Activated naive CD8-positive, alpha-beta T cell treated with anti-CD3 and anti-CD28 coated beads, Interleukin-2, amount 10 ng/mL, durations not matched to agents 7 days and 5 days (primary cell): ENCODE results near the gene PPP4R2. TPM values are rescaled to one million over a fixed set of nuclear protein-coding genes. Genes with fewer than 3 reads are reported as not detected.
"Not testable (repeated sequence)": the region's sequence is repeated elsewhere in the genome, so short reads cannot be mapped to it uniquely, and the experiment has no call there.

Experiments
- ATAC-seq: fragments of 150-1000 bp; cut with Tn5 transposase; one replicate; pipeline ENCODE4 v1.10.0; 2021; ENCODE audit warnings: low read depth, moderate library complexity
- POLR2A ChIA-PET: fragments of 350-600 bp; sonication (Branson Sonifier 250); formaldehyde crosslinking; loops from one replicate; lab custom pipeline; 2021; ENCODE audit warnings: antibody characterized with exemption; lab: Charles Lee
- DNase-seq: peaks from one replicate; pipeline ENCODE4 v3.0.0; 2021
- H3K27ac Mint-ChIP-seq: one replicate; pipeline ENCODE4 v1.8.0; 2022; ENCODE audit warnings: mild to moderate bottlenecking, mixed read lengths
- H3K27me3 Mint-ChIP-seq: one replicate; pipeline ENCODE4 v1.8.0; 2022; ENCODE audit warnings: mild to moderate bottlenecking, moderate library complexity, mixed read lengths
- H3K36me3 Mint-ChIP-seq: one replicate; pipeline ENCODE4 v1.8.0; 2021; ENCODE audit warnings: mild to moderate bottlenecking, mixed read lengths
- H3K4me1 Mint-ChIP-seq: one replicate; pipeline ENCODE4 v1.8.0; 2021; ENCODE audit warnings: mixed read lengths
- H3K4me3 Mint-ChIP-seq: one replicate; pipeline ENCODE4 v1.8.0; 2022; ENCODE audit warnings: mild to moderate bottlenecking, moderate library complexity, mixed read lengths
- H3K9me3 Mint-ChIP-seq: one replicate; pipeline ENCODE4 v1.8.0; 2021; ENCODE audit warnings: mixed read lengths
- total RNA-seq, 2 experiments: library from RNA; stranded (reverse); gene quantifications; one replicate each; pipeline ENCODE4 v1.2.3, GENCODE V29; 2021

The PPP4R2 gene
- total RNA-seq, 2 experiments from 2014 or later, result 66.3 to 72.0 TPM

- ATAC-seq (no peak), DNase-seq (no peak)
- H3K4me1 Mint-ChIP-seq, result peaks cover 10% of the 10 kb centered on the region
- H3K9me3 Mint-ChIP-seq, result no peaks in the 10 kb centered on the region
- POLR2A ChIA-PET, result no interaction called here
- no peaks in the 10 kb centered on the region for H3K36me3 Mint-ChIP-seq
- no peaks in the 10 kb centered on the region for H3K27me3 Mint-ChIP-seq
- no peak overlapping the region for H3K4me3 Mint-ChIP-seq
- H3K27ac Mint-ChIP-seq, result no peak overlapping the region
Measured at GRCh38 chr3:73046195-73046594, 49.6 kb downstream of the PPP4R2 start.

- DNase-seq, result no peak
- Mint-ChIP-seq H3K4me1 (peaks cover 6% of the 10 kb centered on the region), H3K4me3 (no peak overlapping the region), H3K36me3 (peaks cover 1% of the 10 kb centered on the region), H3K9me3 (no peaks in the 10 kb centered on the region), H3K27me3 (no peaks in the 10 kb centered on the region), H3K27ac (no peak overlapping the region)
- no peak for ATAC-seq
- POLR2A ChIA-PET, result no interaction called here
Measured at GRCh38 chr3:73049319-73049718, 52.7 kb downstream of the PPP4R2 start.

GRCh38 chr3:73052857-73053256 is 56.2 kb downstream of the PPP4R2 start:
- DNase-seq (no peak), ATAC-seq (no peak)
- H3K27me3 Mint-ChIP-seq, result no peaks in the 10 kb centered on the region
- no peak overlapping the region for H3K4me3 Mint-ChIP-seq
- H3K9me3 Mint-ChIP-seq, result no peaks in the 10 kb centered on the region
- H3K4me1 Mint-ChIP-seq, result peaks cover 6% of the 10 kb centered on the region
- POLR2A ChIA-PET, result no interaction called here
- no peak overlapping the region for H3K27ac Mint-ChIP-seq
- peaks cover 1% of the 10 kb centered on the region for H3K36me3 Mint-ChIP-seq

DNA sequence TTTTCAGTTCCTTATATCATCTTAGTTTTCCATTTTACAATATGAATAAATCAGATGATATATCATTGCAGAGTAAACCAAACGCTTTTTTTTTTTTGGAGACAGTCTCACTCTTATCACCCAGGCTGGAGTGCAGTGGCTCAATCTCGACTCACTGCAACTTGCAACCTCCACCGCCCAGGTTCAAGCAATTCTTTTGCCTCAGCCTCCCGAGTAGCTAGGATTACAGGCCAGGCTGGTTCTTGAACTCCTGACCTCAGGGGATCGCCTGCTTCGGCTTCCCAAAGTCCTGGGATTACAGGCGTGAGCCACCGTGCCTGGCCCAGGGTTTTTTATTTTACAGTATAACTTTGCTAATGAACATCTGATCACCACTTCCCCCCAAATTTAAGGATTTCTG is 59.0 kb downstream of the PPP4R2 start:
- no peak overlapping the region for H3K27ac Mint-ChIP-seq
- no peaks in the 10 kb centered on the region for H3K9me3 Mint-ChIP-seq
- H3K27me3 Mint-ChIP-seq, result no peaks in the 10 kb centered on the region
- no peak for DNase-seq
- peaks cover 1% of the 10 kb centered on the region for H3K36me3 Mint-ChIP-seq
- ATAC-seq, result no peak
- POLR2A ChIA-PET, result no interaction called here
- H3K4me3 Mint-ChIP-seq, result no peak overlapping the region
- H3K4me1 Mint-ChIP-seq, result peaks cover 7% of the 10 kb centered on the region

- Mint-ChIP-seq H3K4me3 (no peak overlapping the region), H3K27me3 (no peaks in the 10 kb centered on the region), H3K4me1 (peaks cover 7% of the 10 kb centered on the region), H3K27ac (no peak overlapping the region), H3K36me3 (peaks cover 1% of the 10 kb centered on the region), H3K9me3 (no peaks in the 10 kb centered on the region)
- POLR2A ChIA-PET, result interaction anchor here (0.8 to 1.1 kb wide), 2 partner anchors 56 to 246 kb away, joined by 3 read pairs; no protein-coding TSS in a partner anchor
- DNase-seq (no peak), ATAC-seq (no peak)
Measured at GRCh38 chr3:73056014-73056844, 59.6 kb downstream of the PPP4R2 start.

DNA sequence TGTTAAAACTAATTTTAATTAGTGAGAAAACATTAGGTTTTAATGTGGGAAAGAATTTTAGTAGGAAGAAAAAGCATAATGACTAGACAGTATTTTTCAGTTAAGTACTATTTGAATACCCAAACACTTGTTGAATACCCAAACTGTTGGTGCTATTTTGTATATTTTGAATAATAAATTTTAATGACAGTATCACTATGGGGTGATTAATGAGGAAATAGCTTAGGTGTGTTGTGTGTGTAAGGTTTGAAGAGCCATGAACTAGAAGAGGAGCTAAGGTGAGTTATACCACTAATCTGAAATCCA is 60.2 kb downstream of the PPP4R2 start:
- DNase-seq (no peak), ATAC-seq (no peak)
- Mint-ChIP-seq H3K27me3 (no peaks in the 10 kb centered on the region), H3K4me3 (no peak overlapping the region), H3K27ac (no peak overlapping the region), H3K36me3 (peaks cover 1% of the 10 kb centered on the region), H3K9me3 (no peaks in the 10 kb centered on the region), H3K4me1 (peaks cover 7% of the 10 kb centered on the region)
- POLR2A ChIA-PET, result interaction anchor here (0.8 to 1.1 kb wide), 2 partner anchors 57 to 245 kb away, joined by 3 read pairs; no protein-coding TSS in a partner anchor

DNA sequence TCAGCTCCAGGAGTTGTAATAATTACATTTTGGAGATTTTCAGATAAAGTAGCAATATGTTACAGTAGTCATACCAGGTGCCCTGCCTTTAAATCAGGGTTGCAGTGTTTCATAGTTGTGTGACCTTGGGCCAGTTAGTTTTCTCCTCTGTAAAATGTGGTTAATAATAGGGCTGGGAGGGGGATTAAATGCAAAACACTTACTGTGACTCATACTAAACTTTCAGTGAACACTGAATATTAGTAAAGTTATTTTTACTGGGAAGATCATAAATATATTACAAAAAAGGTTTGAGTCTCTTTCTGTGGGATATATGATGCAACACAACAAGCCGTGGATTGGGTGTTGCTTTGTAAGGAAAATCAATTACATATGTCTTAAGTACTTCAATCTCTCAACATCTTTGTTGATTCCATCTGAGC is 63.7 kb downstream of the PPP4R2 start:
- H3K36me3 Mint-ChIP-seq, result peaks cover 15% of the 10 kb centered on the region
- H3K4me3 Mint-ChIP-seq, result no peak overlapping the region
- no peak overlapping the region for H3K27ac Mint-ChIP-seq
- H3K27me3 Mint-ChIP-seq, result no peaks in the 10 kb centered on the region
- DNase-seq (no peak), ATAC-seq (no peak)
- H3K9me3 Mint-ChIP-seq, result no peaks in the 10 kb centered on the region
- POLR2A ChIA-PET, result no interaction called here
- peaks cover 7% of the 10 kb centered on the region for H3K4me1 Mint-ChIP-seq

DNA sequence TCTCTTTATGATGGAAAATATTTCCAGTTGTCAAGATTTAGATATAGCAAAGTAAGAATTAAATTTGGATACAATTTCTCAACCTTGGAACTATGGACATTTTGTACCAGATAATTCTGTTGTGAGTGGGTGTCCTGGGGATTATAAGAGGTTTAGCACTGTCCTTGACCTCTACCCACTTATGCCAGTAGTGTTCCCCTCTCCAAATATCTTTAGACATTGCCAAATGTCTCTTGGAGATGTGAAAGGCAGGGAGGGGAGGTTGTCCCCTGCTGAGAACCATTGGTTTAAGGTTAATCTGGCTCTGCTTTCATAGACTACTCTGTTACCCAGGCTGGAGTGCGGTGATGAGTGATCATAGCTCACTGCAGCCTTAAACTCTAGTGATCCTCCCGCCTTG is 64.8 kb downstream of the PPP4R2 start, which contains the start of gene EBLN2:
Gene EBLN2, plus strand, starts transcription at position 244 of the 400 bp plus-strand sequence. CDS start 423 bp downstream, outside the sequence.
- Mint-ChIP-seq H3K9me3 (no peaks in the 10 kb centered on the region), H3K4me1 (peaks cover 2% of the 10 kb centered on the region), H3K27ac (no peak within 1 kb of the TSS), H3K4me3 (no peak within 1 kb of the TSS), H3K36me3 (peaks cover 17% of the 10 kb centered on the region), H3K27me3 (no peaks in the 10 kb centered on the region)
- DNase-seq (no peak), ATAC-seq (no peak)
- POLR2A ChIA-PET, result no interaction called here

DNA sequence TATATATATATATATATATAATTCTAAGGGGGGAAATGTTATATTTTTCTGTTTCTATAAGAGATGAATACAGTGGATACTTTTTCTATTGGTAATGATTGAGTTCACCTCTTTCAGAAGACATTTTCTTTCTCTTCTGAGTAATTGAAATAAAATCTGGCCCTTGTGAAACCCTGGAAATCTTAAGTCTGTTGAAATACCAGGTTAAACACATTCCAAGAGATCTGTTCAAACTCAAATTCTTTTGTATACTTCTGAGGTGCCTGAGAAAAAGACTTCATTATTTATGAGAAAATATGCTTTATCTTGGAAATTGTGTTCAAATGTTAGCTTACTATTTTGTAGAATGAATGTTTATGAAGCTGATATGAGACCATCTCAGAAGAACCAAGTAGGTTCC is 69.6 kb downstream of the PPP4R2 start:
- ATAC-seq, DNase-seq, H3K9me3 Mint-ChIP-seq, H3K27me3 Mint-ChIP-seq, H3K4me1 Mint-ChIP-seq, H3K27ac Mint-ChIP-seq, H3K4me3 Mint-ChIP-seq, POLR2A ChIA-PET: not testable (repeated sequence)
- H3K36me3 Mint-ChIP-seq, result peaks cover 17% of the 10 kb centered on the region

DNA sequence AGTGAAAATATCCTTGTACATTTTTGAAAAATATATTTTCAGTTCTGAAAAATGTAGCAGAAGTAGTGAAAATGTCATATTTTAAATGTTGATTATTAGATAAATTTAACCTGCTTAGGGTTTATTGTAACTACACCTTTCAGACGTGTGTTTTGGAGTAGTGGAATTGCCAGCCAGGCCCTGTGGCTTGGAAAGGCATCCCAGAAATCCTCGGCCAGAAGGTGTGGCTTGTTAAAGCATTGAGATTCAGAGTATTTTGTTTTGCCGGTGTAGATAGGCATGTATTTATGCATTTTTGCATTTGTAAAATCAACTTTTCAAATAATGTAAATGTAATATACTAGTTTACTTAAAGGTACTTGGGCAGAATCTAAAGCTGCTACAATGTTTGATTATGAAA is 71.8 kb downstream of the PPP4R2 start:
- POLR2A ChIA-PET, result no interaction called here
- ATAC-seq (no peak), DNase-seq (no peak)
- Mint-ChIP-seq H3K4me1 (peaks cover 26% of the 10 kb centered on the region), H3K4me3 (no peak overlapping the region), H3K9me3 (no peaks in the 10 kb centered on the region), H3K27ac (no peak overlapping the region), H3K36me3 (peaks cover 11% of the 10 kb centered on the region), H3K27me3 (no peaks in the 10 kb centered on the region)

- POLR2A ChIA-PET, result no interaction called here
- Mint-ChIP-seq H3K27ac (no peak overlapping the region), H3K27me3 (no peaks in the 10 kb centered on the region), H3K9me3 (no peaks in the 10 kb centered on the region), H3K4me1 (peaks cover 29% of the 10 kb centered on the region), H3K4me3 (no peak overlapping the region), H3K36me3 (peaks cover 11% of the 10 kb centered on the region)
- no peak for ATAC-seq
- no peak for DNase-seq
Measured at GRCh38 chr3:73069187-73069586, 72.6 kb downstream of the PPP4R2 start.

DNA sequence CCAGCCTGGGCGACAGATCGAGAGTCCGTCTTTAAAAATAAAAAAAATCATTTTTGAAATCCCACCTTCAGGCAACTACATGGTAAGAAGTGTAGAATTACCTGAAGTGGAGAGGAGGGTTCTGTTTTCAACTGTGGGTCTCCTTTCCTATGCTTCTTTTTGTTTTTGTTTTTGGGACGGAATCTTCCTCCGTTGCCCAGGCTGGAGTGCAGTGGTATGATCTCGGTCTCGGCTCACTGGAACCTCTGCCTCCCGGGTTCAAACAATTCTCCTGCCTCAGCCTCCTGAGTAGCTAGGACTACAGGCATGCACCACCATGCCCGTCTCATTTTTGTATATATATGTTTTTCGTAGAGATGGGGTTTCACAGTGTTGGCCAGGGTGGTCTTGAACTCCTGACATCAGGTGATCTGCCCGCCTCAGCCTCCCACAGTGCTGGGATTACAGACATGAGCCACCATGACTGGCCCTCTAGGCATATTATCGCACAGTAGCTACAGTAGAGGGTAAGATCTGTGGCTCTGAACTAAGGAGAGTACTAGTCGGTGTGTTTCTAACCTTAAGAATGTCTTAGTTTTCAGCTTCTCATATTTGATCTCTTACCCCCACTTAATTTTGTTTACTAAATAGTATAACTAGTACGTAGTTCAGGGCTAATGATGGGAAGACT is 73.3 kb downstream of the PPP4R2 start:
- Mint-ChIP-seq H3K4me3 (no peak overlapping the region), H3K4me1 (peaks cover 33% of the 10 kb centered on the region), H3K36me3 (peaks cover 6% of the 10 kb centered on the region), H3K9me3 (no peaks in the 10 kb centered on the region), H3K27ac (no peak overlapping the region), H3K27me3 (no peaks in the 10 kb centered on the region)
- POLR2A ChIA-PET, result no interaction called here
- DNase-seq (no peak), ATAC-seq (no peak)

DNA sequence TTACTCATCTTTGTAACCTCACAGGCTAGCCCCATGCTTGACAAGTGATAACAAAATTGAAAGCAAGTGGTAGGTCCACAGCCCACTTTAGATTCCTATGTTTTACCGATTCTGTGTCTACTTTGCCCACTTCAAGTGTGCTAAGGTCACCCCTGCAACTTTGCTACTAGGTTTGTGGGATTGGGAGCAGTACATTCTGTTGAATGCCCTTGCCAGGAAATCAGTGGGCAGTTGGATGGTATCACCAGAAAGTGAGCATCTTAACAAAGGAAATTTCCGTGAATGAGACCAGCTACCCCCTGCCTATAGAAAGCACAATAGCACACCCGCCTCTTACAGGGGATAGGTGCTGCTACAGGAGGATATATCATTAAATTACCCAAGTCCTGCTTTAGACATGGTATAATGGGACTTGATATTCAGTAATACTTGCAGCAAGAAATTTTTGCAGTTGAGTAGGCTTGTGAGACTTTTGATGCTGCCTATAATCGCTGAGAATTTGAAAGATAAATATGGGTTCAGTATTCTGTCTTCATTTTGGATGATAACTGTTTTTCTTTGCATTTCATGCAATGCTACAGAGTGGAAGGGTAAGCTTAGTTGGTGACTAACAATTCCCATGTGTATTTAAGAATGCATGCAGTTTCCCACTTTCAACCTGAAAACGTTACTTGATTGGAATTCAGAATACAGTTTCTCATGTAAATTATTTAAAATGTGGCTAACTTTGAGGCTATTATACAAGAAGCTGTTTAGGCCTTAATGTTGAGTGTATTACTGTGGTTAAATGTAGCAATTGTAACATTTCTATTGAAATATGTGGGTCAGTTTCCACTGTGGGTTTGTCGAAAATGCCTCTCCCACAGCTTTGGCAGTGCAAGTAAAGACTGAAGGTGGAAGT is 74.3 kb downstream of the PPP4R2 start:
- ATAC-seq (no peak), DNase-seq (no peak)
- Mint-ChIP-seq H3K27ac (no peak overlapping the region), H3K27me3 (no peaks in the 10 kb centered on the region), H3K4me3 (no peak overlapping the region), H3K4me1 (peaks cover 33% of the 10 kb centered on the region), H3K9me3 (no peaks in the 10 kb centered on the region), H3K36me3 (no peaks in the 10 kb centered on the region)
- POLR2A ChIA-PET, result no interaction called here
